WI38 (cell line): Measurements from ENCODE around the gene ARHGEF4.

Experiments
- H3K4me3 ChIP-seq: 2 replicates; pipeline ENCODE4 v1.5.1; 2011; ENCODE audit warnings: low read depth, mild to moderate bottlenecking, control low read depth, low read length
- CTCF ChIP-seq: IDR thresholded peaks from 2 replicates; pipeline ENCODE4 v1.5.1; 2012; ENCODE audit warnings: low read depth, mild to moderate bottlenecking, control low read depth, low read length

ARHGEF4 gene

GRCh38 chr2:131094463-131095281 is 258.0 kb downstream of the ARHGEF4 start:
- no peak overlapping the region for H3K4me3 ChIP-seq

More at GRCh38 chr2:131094463-131095281, 258.0 kb downstream of the ARHGEF4 start:
- TF ChIP-seq CTCF: no peak
